K562 (cell line): Measurements from ENCODE around the gene ZNF787. TPM values are rescaled to one million over a fixed set of nuclear protein-coding genes. Genes with fewer than 3 reads are reported as not detected.
A peak's percentile ranks its signal among the peaks of the same experiment; 100 is the strongest.

ENCODE experiments used
- BMI1 ChIP-seq: fragments of 150-350 bp; IDR thresholded peaks from 2 replicates; pipeline ENCODE4 v1.6.1; 2014; ENCODE audit warnings: low read length
- CBX8 ChIP-seq: fragments of 200-600 bp; sonication (generic); IDR thresholded peaks from 2 replicates; pipeline ENCODE4 v1.6.1; 2012; ENCODE audit warnings: borderline replicate concordance, mixed run types, low read depth, mild to moderate bottlenecking, moderate library complexity, mixed read lengths, low read length, control low read depth, inconsistent platforms; ENCODE audit not compliant: poor library complexity, severe bottlenecking; ENCODE audit errors: extremely low read depth
- CHAMP1 ChIP-seq: fragments of 450-650 bp; IDR thresholded peaks from 2 replicates; pipeline ENCODE4 v1.6.1; 2016; ENCODE audit warnings: mild to moderate bottlenecking
- FOXM1 ChIP-seq, 2 experiments: fragments of 450-650 bp in 1 of 2; sonication (generic) in 1 of 2; formaldehyde crosslinking in 1 of 2; IDR thresholded peaks; 2 replicates each; pipeline versions ENCODE4 v1.6.1 to v1.9.0; 2017 to 2022; ENCODE audit warnings: low read depth in 2 of 2, mild to moderate bottlenecking in 2 of 2, missing genetic modification reagents in 1 of 2, moderate library complexity in 1 of 2
- HEY1 ChIP-seq: fragments of 250-450 bp; sonication (Bioruptor Pico); IDR thresholded peaks from 2 replicates; pipeline ENCODE4 v1.5.0; 2020; ENCODE audit warnings: mild to moderate bottlenecking, moderate library complexity, borderline replicate concordance
- KAT7 ChIP-seq: sonication (generic); formaldehyde crosslinking; IDR thresholded peaks from 2 replicates; pipeline ENCODE4 v1.8.0; 2022; ENCODE audit warnings: missing genetic modification reagents, mild to moderate bottlenecking, borderline replicate concordance
- KDM2B ChIP-seq: fragments of 250-450 bp; sonication (Bioruptor Pico); IDR thresholded peaks from 2 replicates; pipeline ENCODE4 v1.8.0; 2021; ENCODE audit warnings: mild to moderate bottlenecking, moderate library complexity
- KDM5B ChIP-seq: fragments of 200-600 bp; sonication (generic); IDR thresholded peaks from 2 replicates; pipeline ENCODE4 v1.6.1; 2012; ENCODE audit warnings: low read depth, mild to moderate bottlenecking, moderate library complexity, low read length, control low read depth, inconsistent platforms; ENCODE audit not compliant: insufficient replicate concordance
- MEF2D ChIP-seq: conservative IDR thresholded peaks from 2 replicates; pipeline ENCODE4 v1.6.1; 2016; ENCODE audit warnings: low read depth, missing genetic modification characterization, missing compliant biosample characterization
- NRF1 ChIP-seq, 2 experiments: fragments of 450-650 bp; IDR thresholded peaks in 1 of 2; conservative IDR thresholded peaks in 1 of 2; 2 replicates each; pipeline ENCODE4 v1.6.1; 2014; ENCODE audit warnings: mild to moderate bottlenecking in 2 of 2
- POLR2B ChIP-seq: fragments of 450-650 bp; IDR thresholded peaks from 2 replicates; pipeline ENCODE4 v1.6.1; 2018; ENCODE audit warnings: low read depth; ENCODE audit not compliant: partially characterized antibody
- PURB ChIP-seq: sonication (generic); formaldehyde crosslinking; IDR thresholded peaks from 2 replicates; pipeline ENCODE4 v1.9.0; 2021; ENCODE audit warnings: low read depth, mild to moderate bottlenecking, missing genetic modification reagents
- RBFOX2 ChIP-seq: fragments of 200-400 bp; formaldehyde crosslinking; IDR thresholded peaks from 2 replicates; pipeline ENCODE4 v1.6.1; 2017; ENCODE audit warnings: low read depth, mild to moderate bottlenecking, low read length, moderate library complexity
- SAP30 ChIP-seq: fragments of 200-600 bp; sonication (generic); IDR thresholded peaks from 2 replicates; pipeline ENCODE4 v1.6.1; 2012; ENCODE audit warnings: borderline replicate concordance, low read depth, mild to moderate bottlenecking, moderate library complexity, low read length, control low read depth, inconsistent platforms; ENCODE audit not compliant: insufficient read depth, poor library complexity, severe bottlenecking
- SPI1 ChIP-seq: IDR thresholded peaks from 2 replicates; pipeline ENCODE4 v1.6.1; 2011; ENCODE audit warnings: low read depth, low read length, control low read depth, borderline replicate concordance
- TRIM28 ChIP-seq: fragments of 450-650 bp; IDR thresholded peaks from 2 replicates; pipeline ENCODE4 v1.6.1; 2017
- ZNF511 ChIP-seq: sonication (generic); formaldehyde crosslinking; IDR thresholded peaks from 2 replicates; pipeline ENCODE4 v1.8.0; 2022; ENCODE audit warnings: mild to moderate bottlenecking, missing genetic modification reagents
- ZNF518B ChIP-seq: fragments of 250-450 bp; sonication (Bioruptor Pico); IDR thresholded peaks from 2 replicates; pipeline ENCODE4 v1.5.0; 2021; ENCODE audit warnings: mild to moderate bottlenecking, moderate library complexity
- ZNF583 ChIP-seq: fragments of 250-450 bp; sonication (Bioruptor Pico); IDR thresholded peaks from 2 replicates; pipeline ENCODE4 v1.4.0; 2020
- ZNF76 ChIP-seq: fragments of 250-450 bp; sonication (Bioruptor Pico); IDR thresholded peaks from 2 replicates; pipeline ENCODE4 v1.4.0; 2020; ENCODE audit warnings: mild to moderate bottlenecking, moderate library complexity, borderline replicate concordance
- polyA plus RNA-seq, 8 experiments: library from polyadenylated mRNA; depleted of rRNA in 4 of 8; stranded (reverse) in 5 of 8; unstranded in 3 of 8; fragments of >200 nt; fragmentation: Nextera tagmentation in 2 of 8; fragmentation: Illumina TruSeq in 1 of 8; extraction: Ambion mirVana in 2 of 8; extraction: Trizol in 1 of 8; gene quantifications; 2 replicates each; pipeline versions ENCODE4 v1.2.1 to v1.2.3, GENCODE V29; 2011 to 2014; ENCODE audit warnings: inconsistent platforms in 1 of 8, missing spikeins in 1 of 8
- total RNA-seq, 7 experiments: library from RNA; depleted of rRNA in 6 of 7; stranded (reverse); fragments of >200 nt in 6 of 7; fragmentation: Illumina TruSeq in 2 of 7; extraction: Trizol in 2 of 7; gene quantifications; 2 replicates each; pipeline versions ENCODE4 v1.2.1 to v1.2.3, GENCODE V29; 2011 to 2021; ENCODE audit warnings: low replicate concordance in 1 of 7

The ZNF787 gene
- total and polyA plus RNA-seq, 9 of the 15 experiments (the other 6 are each of a cell fraction or from before 2014, with no cell fraction given), result 0.45 to 77.6 (median 7.3) TPM

GRCh38 chr19:56120371-56121179 is 520 bp downstream of the ZNF787 start (continued):
- TF ChIP-seq POLR2B, result peak; percentile 29
- peak; percentile 21; the same call in 1 of the 2 replicates for TF ChIP-seq ZNF583 (CRISPR knock-in tag)
- peak; percentile 83 for TF ChIP-seq SPI1
- peak; percentile 77; the same call in 1 of the 2 replicates for TF ChIP-seq ZNF511 (CRISPR knock-in tag)
- no peak for TF ChIP-seq TRIM28
- TF ChIP-seq KDM2B, result no peak
- TF ChIP-seq MEF2D, result no peak
- no peak for TF ChIP-seq PURB
- TF ChIP-seq SAP30, result peak; percentile 85
- TF ChIP-seq ZNF518B, result no peak
- no peak for TF ChIP-seq BMI1
- no peak for TF ChIP-seq CBX8
- TF ChIP-seq NRF1 (conservative IDR thresholded peaks at IDR 0.05 in 1 of 2, IDR thresholded peaks at IDR 0.05 in 1 of 2), result peak; percentile 64 to 72
- TF ChIP-seq KDM5B, result peak; percentile 37
- no peak for TF ChIP-seq CHAMP1
- no peak for TF ChIP-seq FOXM1 (IDR thresholded peaks at IDR 0.05; ENCODE audit: low read depth)
- TF ChIP-seq FOXM1 (CRISPR knock-in tag; IDR thresholded peaks at IDR 0.05; ENCODE audit: low read depth), result peak; percentile 63; the same call in 1 of the 2 replicates
- peak; percentile 13; the same call in 1 of the 2 replicates for TF ChIP-seq KAT7
- peak; percentile 79 for TF ChIP-seq RBFOX2
- TF ChIP-seq HEY1 (CRISPR knock-in tag), result no peak
- 0 out of 2 replicates have a peak, but pooled peaks have one; percentile 20 for TF ChIP-seq ZNF76 (CRISPR knock-in tag)
